Stimulated activated CD4-positive, alpha-beta T cell treated with anti-CD3 and anti-CD28 coated beads, Interleukin-1b, Interleukin-23, amount 100 ng/mL, for 4 hours (primary cell): ENCODE measurements around the gene COX7B2.

Experiments used
- DNase-seq, 2 donors: peaks; one replicate each; pipeline ENCODE4 v3.0.0-alpha.2; 2020; ENCODE audit warnings: low read depth in 2 of 2

COX7B2 gene

GRCh38 chr4:46909078-46909477 is at the start of gene COX7B2:
TSS of gene COX7B2 (minus strand) at chr4:46909245. CDS start at chr4:46735192, 174,053 bp downstream.
- no peak for DNase-seq

GRCh38 chr4:46956451-46956850 is 47.4 kb upstream of the COX7B2 start:
- DNase-seq: no peak

GRCh38 chr4:46955601-46956000 is 46.6 kb upstream of the COX7B2 start:
- no peak for DNase-seq

GRCh38 chr4:46954643-46955042 is 45.6 kb upstream of the COX7B2 start:
- no peak for DNase-seq

GRCh38 chr4:46953564-46953963 is 44.5 kb upstream of the COX7B2 start:
- DNase-seq: no peak

- no peak for DNase-seq
Measured at GRCh38 chr4:46952451-46952850, 43.4 kb upstream of the COX7B2 start.

- no peak for DNase-seq
Measured at GRCh38 chr4:46950826-46951225, 41.8 kb upstream of the COX7B2 start.

GRCh38 chr4:46949822-46950221 is 40.8 kb upstream of the COX7B2 start:
- DNase-seq: no peak

GRCh38 chr4:46947541-46947940 is 38.5 kb upstream of the COX7B2 start:
- DNase-seq: no peak

GRCh38 chr4:46946919-46947536 is 38.0 kb upstream of the COX7B2 start:
- DNase-seq: no peak

- no peak for DNase-seq
Measured at GRCh38 chr4:46945062-46945461, 36.0 kb upstream of the COX7B2 start.

GRCh38 chr4:46944345-46944744 is 35.3 kb upstream of the COX7B2 start:
- no peak for DNase-seq

- DNase-seq: no peak
Measured at GRCh38 chr4:46937493-46937892, 28.4 kb upstream of the COX7B2 start.

GRCh38 chr4:46934726-46935125 is 25.7 kb upstream of the COX7B2 start:
- DNase-seq: no peak

GRCh38 chr4:46933686-46934085 is 24.6 kb upstream of the COX7B2 start:
- no peak for DNase-seq

- no peak for DNase-seq
Measured at GRCh38 chr4:46931981-46932380, 22.9 kb upstream of the COX7B2 start.

GRCh38 chr4:46930891-46931290 is 21.8 kb upstream of the COX7B2 start:
- DNase-seq: no peak

- DNase-seq: no peak
Measured at GRCh38 chr4:46927201-46927600, 18.2 kb upstream of the COX7B2 start.

- DNase-seq: no peak
Measured at GRCh38 chr4:46924789-46925529, 15.9 kb upstream of the COX7B2 start.

GRCh38 chr4:46922205-46922604 is 13.2 kb upstream of the COX7B2 start:
- DNase-seq: no peak

GRCh38 chr4:46908148-46908547 is 897 bp downstream of the COX7B2 start:
- DNase-seq: no peak

GRCh38 chr4:46900082-46900481 is 9.0 kb downstream of the COX7B2 start:
- no peak for DNase-seq

GRCh38 chr4:46894826-46895225 is 14.2 kb downstream of the COX7B2 start:
- no peak for DNase-seq

- no peak for DNase-seq
Measured at GRCh38 chr4:46890056-46890455, 19.0 kb downstream of the COX7B2 start.
